Left cardiac atrium (tissue), 4 donors: ENCODE results near the gene N4BP2L2. TPM values are rescaled to one million over a fixed set of nuclear protein-coding genes. Genes with fewer than 3 reads are reported as not detected.
A peak's percentile ranks its signal among the peaks of the same experiment; 100 is the strongest.

Source experiments
- ATAC-seq, 2 donors: fragments of 200-7000 bp; cut with Tn5 transposase; one replicate each; pipeline ENCODE4 v1.9.1; 2020; ENCODE audit warnings: mild to moderate bottlenecking in 2 of 2, moderate library complexity in 2 of 2
- DNase-seq: peaks from one replicate; pipeline ENCODE4 v3.0.0-alpha.2; 2020
- intact Hi-C, 2 donors: fragments of 100-400 bp; cut with DNase I; formaldehyde crosslinking; loops; one replicate each; pipeline versions ENCODE4 v1.14.1 to v1.15.1; 2022 to 2023
- total RNA-seq, 2 donors: library from RNA; stranded (reverse); fragmentation: NEBNext Ultra II Directional; extraction: Animal tissue kit (Norgen Biotek cat#: 25700); gene quantifications; one replicate each; pipeline ENCODE4 v1.2.1, GENCODE V29; 2021
- donor health status: DM: no; HTN: yes; CAD: no.
- donor health status: DM: no; HTN: yes; CAD: no; lungs with severe emphysema.
- donor health status: DM: yes; HTN: yes; CAD: no.
- donor health status: Dilated cardiomyopathy.

Gene N4BP2L2
- total RNA-seq, 2 donors from 2014 or later = 106 to 126 TPM

DNA sequence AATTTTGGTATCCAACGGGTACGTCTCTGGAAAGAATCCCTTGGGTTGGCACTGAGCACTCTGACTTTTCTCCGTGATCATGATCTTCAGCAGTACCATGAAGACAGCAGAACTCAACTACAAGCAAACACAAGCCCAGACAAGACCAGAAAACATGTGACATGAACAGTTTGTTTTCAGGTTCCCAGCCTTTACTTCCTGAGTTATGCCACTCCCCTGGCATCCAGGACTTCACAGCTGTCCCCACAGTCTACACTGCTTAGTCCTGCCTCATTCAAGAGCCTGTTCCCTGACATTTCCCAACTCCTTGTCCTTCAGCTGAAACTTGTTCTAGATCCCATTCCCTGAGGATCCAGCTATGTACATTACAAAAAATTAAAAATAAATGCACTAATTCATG lies 105.7 kb downstream of the N4BP2L2 start:
- intact Hi-C loops = no loop called here
- no peak for ATAC-seq

GRCh38 chr13:32431361-32431760 lies 107.2 kb downstream of the N4BP2L2 start:
- intact Hi-C loops = no loop called here
- DNase-seq (no peak), ATAC-seq (no peak)

More for the DNA sequence above, 105.7 kb downstream of the N4BP2L2 start:
- no peak for DNase-seq

DNA sequence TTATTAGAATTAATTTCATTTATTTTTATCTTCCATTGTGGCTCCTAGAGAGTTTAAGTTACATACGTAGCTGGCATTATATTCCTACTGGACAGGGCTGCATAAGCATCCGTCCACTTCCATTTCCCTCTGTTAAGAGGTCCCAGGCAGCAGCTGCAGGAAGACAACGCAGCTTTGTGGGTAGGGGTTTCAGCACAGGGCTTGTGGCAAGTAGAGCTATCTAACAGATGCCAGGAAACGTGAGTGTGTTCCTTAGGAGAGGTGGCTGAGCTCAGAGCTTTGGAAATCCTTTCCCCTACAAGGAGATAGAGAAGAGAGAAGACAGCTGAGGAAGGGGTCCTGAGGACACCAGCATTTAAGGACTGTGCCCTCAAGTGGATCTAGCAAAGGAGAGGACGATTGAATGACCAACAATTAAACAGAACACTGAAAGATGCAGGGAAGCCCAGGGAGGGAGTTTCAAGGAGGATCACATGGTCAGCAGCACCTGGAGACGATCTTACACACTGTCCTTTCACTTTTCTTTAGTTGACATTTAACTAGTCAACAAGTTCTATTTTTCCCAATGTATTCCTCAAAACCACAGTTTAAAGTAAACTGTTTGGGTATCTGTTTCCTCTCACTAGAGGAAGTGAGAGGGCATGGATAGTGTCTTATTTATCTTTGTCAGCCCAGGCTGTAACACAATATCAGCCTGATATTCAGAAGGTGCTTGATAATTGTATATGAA lies 108.4 kb downstream of the N4BP2L2 start:
- DNase-seq (no peak), ATAC-seq (no peak)
- intact Hi-C loops = no loop called here

DNA sequence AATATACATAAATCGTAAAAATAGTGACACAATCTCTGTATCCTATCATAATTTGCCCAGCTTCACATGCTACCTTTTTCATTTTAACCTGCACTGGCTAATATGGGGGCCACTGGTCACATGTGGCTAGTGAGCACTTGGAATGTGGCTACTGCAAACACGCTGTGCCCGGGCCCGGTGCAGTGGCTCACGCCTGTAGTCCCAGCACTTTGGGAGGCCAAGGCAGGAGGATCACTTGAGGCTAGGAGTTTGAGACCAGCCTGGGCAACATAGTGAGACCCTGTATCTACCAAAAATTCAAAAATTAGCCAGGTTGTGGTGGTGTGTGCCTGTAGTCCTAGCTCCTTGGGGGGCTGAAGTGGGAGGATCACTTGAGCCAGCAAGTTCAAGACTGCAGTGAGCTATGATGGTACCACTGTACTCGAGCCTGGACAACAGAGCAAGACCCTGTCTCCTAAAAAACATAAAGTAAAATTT lies 109.1 kb downstream of the N4BP2L2 start:
- ATAC-seq = no peak
- intact Hi-C loops = no loop called here
- DNase-seq = no peak

GRCh38 chr13:32428581-32429432 lies 109.8 kb downstream of the N4BP2L2 start:
- DNase-seq (no peak), ATAC-seq (peak in 1 of 2 donors; percentile 33)
- intact Hi-C loops = no loop called here

DNA sequence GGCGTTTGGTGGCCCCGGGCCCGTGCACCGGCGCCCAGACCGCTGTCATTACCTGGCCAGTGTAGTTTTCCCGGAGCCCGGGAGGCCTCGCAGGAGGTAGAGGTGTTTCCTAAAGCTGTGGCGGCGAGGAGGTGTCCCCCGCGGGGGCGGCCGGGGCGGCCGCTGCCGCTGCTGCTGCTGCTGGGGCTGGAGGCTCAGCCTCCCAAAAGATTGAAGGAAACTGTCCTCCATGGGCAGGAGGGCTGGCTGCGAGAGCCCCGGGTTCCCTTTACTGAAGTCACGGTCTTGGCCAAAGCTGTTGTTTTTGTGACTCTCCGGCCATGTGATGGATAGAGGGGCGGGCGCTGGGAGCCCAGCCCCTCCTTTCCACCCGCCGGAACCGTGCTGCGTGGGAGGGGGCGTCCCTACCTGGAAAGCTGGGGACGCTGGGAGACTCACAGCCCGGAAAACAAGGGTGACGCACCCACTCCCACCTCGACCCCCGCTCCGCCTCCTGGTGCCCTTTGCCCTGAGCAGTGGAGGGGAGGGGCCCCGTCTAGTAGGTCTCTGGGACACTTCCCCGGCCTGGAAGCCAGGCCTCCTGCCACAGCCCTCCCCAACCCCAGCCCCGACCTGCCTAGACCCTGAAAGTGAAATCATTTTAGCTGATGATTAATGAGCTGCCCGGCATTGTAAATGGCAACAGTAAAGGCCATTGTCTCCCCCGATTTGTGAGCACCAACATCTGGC lies 110.6 kb downstream of the N4BP2L2 start, which contains the start of gene N4BP2L1:
N4BP2L1 (minus strand) TSS at position 279 of the 729 bp plus-strand sequence; CDS start at position 231, 48 bp downstream.
- DNase-seq = peak; percentile 67
- peak; percentile 82 to 84 for ATAC-seq
- intact Hi-C loops = no loop called here

DNA sequence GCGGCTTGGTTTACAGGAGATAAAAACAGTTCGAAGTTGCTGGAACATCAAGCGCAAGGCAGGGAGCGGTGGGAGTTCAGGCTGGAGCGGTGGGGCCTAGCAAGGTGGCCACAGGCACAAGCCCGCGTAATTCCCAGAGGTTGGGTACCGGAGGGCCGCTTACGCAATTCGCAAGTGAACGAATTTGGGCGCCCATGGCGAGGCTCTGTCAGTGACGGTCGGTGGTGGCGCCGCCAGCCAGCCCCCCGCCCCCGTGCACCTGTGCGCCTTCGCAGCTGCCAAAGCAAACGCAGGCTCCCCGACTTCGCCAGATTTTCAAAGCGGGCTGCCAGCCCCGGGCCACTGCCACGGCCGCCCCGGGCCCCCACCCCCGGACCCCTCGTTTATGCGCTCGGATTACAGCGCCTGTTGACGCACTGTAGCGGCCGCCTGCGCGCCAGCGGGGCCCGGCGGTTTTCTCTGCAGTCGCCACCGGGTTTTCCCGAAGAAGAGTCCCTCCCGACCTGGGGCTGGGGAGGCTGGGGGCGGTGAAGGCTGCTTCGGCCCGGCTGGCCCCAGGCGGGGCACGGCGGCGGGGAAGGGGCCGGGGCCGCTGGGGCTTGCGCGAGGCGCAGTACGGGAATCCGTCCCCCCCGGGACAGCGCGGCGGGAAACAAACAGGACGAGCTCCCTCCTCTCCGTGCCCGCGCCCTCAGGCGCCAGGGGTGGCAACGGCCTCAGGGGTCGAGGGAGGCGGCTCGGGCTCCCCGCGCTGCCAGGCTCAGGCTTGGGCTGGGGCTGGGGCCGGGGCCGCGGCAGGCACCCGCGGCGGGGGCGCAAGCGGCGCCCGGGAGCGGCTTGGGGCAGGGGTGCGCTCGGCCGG lies 111.4 kb downstream of the N4BP2L2 start:
- ATAC-seq = peak; percentile 32 to 58
- peak; percentile 52 for DNase-seq
- intact Hi-C loops = no loop called here

DNA sequence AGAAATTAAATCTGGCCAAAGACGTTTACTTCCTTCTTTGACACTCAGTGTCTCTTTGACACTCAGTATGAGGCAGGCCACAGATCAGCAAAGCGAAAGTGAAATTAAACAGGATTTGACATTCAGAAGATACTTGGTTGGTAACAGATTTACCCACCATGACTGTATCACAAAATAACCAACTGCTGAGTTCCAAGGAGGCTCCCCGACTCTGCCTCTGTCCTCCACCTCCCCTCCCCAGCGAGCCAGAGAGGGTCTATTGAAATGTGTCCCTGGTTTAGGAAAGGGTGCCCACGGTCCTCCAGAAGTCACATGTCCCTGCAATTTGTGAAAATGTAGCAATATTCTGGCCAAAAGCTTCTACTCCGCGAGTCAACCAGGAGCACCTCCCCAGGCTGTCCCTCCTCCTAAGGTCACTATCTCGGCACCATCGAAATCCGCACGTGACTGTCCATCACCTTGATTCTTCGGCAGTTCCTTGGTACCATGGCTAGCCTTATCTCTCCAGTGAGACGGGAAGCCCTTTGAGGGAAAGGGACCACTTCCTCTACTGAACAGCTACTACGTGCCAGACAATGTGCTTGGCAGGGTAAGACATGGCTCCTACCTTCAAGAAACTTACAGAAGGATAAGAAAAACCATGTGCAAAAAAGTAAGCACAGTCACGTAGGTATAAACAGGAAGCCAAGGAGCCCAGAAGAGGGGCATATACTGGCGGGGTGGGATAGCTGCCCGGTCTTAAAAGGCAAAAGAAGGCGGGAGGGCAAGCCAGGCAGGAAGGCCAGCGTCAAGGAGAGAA lies 112.2 kb downstream of the N4BP2L2 start:
- no peak for DNase-seq
- intact Hi-C loops = no loop called here
- peak in 1 of 2 donors; percentile 16 for ATAC-seq

GRCh38 chr13:32425158-32425557 lies 113.4 kb downstream of the N4BP2L2 start:
- DNase-seq = no peak
- intact Hi-C loops = no loop called here
- ATAC-seq = no peak

- intact Hi-C loops = no loop called here
- DNase-seq (no peak), ATAC-seq (no peak)
Measured at GRCh38 chr13:32423592-32423991, 115.0 kb downstream of the N4BP2L2 start.

DNA sequence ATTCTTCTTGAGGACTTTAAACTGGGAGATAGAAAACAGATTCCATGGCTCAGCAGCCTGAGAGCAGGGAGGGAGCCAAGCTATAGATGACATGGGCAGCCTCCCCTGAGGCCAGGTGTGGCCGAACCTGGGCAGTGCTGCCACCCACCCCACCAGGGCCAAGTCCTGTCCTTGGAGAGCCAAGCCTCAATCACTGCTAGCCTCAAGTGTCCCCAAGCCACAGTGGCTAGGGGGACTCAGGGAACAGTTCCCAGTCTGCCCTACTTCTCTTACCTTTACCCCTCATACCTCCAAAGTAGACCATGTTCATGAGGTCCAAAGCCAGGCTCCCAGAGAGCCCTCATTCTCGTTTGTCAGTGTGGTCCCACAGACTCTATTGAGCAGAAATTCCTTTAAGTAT lies 118.7 kb downstream of the N4BP2L2 start:
- no peak for ATAC-seq
- intact Hi-C loops = no loop called here
- DNase-seq = no peak

DNA sequence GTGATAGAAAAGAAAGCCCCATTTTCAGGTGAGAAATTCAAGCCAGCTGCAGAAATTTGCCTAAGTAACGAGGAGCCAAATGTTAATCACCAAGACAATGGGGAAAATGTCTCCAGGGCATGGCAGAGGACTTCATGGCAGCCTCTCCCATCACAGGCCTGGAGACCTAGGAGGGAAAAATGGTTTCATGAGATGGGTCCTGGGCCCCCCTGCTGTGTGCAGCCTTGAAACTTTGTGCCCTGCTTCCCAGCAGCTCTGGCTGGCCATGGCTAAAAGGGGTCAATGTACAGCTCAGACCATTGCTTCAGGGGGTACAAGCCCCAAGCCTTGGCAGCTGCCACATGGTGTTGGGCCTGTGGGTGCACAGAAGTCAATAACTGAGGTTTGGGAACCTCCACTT lies 120.6 kb downstream of the N4BP2L2 start:
- DNase-seq (no peak), ATAC-seq (no peak)
- intact Hi-C loops = no loop called here

- DNase-seq = no peak
- intact Hi-C loops = no loop called here
- ATAC-seq = no peak
Measured at GRCh38 chr13:32415019-32415418, 123.6 kb downstream of the N4BP2L2 start.

DNA sequence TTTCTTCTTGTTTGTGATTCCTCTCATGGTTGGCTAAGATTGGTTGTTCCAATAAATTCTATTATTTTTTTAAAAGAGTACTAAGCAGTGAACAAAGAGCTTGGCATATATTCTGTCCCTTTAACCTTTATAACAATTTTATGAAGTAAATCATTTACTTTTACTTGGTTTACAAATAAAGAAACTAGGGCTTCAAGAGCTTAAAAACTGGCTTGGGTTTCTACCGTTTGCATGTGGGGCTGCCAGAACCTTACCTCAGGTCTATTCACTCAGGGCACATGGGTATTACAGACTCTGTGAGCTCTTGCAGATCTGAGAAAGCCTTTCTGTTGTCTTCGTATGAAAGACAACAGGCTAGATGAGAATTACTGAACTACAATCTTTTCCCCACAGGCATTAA lies 124.0 kb downstream of the N4BP2L2 start:
- DNase-seq = no peak
- ATAC-seq = no peak
- intact Hi-C loops = no loop called here

DNA sequence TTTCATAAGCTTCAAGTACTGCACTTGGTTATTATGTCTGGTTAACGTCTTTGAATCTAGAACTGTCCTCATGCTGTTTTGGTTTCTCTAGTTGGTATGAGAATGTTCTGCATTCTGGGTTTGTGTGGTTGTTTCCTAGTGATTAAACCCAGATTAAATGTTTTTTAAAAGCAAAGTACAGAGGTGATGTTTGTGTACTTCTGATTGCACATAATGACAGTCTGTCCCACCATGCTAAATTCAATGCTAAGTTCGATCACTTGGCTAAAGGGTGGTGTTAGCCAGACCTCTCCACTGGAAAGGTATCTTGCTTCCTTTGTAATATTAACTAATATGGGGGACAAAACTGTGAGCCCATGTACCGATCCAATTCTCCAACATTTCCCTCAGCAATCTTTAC lies 125.3 kb downstream of the N4BP2L2 start:
- ATAC-seq = no peak
- DNase-seq = no peak
- intact Hi-C loops = no loop called here

- intact Hi-C loops = no loop called here
- DNase-seq (peak; percentile 61), ATAC-seq (peak; percentile 92)
Measured at GRCh38 chr13:32409561-32410421, 128.8 kb downstream of the N4BP2L2 start.

- ATAC-seq = no peak
Measured at GRCh38 chr13:32409001-32409313, 129.6 kb downstream of the N4BP2L2 start.

More at GRCh38 chr13:32409001-32409313, 129.6 kb downstream of the N4BP2L2 start:
- intact Hi-C loops = no loop called here
- DNase-seq = no peak
